ENCODE measurements around the gene FTSJ1.

The FTSJ1 gene

DNA sequence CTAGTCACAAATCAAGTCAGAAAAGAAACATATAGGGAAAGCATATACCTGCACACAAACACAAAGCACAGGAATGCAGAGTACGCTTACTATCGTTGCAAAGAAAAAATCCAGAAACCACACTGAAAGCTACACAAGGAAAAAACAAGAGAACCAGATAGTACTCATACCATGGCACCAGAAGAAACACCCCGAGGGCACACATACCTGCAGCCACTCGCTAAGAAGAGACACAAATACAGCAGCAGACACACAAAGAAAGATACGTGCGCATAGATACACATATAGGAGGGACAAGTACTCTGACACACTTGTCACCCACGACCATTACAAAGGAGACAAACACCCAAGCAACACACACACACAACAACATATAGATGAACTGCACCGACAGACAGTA, 4.5 kb upstream of the FTSJ1 start:
- no peak for DNase-seq

DNA sequence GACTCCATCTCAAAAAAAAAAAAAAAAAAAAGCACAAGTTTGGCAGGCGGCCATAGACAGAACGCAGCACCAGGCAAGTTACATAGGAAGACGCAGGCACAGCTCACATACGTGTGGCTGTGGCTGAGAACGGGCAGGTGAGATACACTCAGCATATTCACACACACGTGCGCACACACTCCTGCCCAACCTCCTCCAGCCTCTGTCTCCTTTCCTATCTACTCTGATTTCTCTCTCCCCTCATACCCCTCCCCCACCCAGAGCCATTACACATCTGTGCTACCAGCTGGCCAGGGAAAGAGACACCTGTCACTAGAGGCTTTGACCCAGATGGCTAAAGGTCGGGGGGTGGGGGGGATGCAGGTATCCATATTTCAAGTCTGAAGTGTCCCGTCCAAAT, 3.8 kb upstream of the FTSJ1 start:
- no peak for DNase-seq

DNA sequence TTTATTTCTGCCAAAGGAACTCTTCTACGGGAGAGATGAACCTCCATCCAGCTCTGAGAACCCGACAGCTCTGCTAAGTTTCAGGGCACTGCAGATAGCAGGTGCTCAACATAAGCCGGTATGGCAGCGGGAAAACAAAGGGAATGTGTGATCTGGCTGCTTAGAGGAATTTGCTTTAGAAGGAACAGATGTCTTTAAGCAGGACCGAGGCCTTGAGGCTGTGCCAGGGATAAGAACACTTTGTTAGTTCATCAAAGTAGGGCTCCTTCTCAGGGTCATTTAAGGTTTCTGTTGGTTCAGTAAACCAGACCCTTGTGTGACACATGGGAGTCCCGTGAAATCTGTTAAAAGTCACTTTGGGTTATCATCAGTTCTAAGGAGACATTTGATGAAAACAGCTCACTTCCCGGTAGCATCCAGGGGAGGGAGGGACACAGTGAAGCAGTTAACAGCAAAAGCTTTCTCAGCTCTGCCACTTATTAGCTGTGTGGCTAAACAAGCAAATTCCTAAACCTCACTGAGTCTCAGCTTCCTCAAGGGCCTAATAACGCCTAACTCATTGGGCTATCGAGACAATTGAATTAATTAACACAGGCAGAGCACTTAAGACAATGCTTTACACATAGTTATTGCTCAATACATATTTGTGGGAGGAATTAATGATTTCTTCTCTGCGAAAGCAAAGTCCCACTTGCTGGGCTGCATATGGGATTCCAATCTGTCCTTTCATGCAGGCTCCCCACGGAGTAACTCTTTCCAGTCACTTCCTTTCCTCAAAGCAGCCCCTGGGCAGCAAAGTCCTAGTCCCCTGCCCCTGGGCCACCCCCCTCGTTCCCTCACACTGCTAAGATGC, 2.9 kb upstream of the FTSJ1 start:
- no peak for DNase-seq

DNA sequence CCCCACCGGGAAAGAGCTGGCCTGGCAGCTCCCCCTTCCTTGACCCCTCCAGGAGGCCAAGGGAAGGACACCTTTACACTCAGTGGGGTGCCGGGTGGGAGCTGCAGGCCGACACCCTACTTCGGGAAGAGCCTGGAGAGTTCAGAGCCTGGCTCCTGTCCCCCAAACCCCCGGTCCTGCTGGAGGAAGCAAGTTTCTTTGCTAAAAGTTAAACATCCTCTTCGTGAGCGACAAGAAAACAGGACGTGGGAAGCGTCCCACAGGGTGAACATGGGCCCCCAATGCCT, 2.4 kb upstream of the FTSJ1 start:
- no peak for DNase-seq

DNA sequence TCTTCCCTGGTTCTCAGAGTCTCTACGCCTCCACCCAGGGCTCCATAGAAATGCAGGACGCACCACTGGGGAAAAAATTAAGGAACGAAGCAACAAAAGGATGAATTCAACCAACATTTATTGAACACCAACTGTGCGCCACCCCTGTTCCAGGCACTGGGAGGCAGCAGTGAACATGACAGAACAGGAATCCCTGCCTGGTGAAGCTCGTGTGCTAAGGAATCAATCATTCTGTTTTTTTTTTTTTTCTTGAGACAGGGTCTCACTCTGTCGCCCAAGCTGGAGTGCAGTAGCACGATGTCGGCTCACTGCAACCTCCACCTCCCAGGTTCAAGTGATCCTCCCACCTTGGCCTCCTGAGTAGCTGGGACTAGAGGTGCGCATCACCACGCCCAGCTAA, 1.9 kb upstream of the FTSJ1 start:
- DNase-seq, result no peak

DNA sequence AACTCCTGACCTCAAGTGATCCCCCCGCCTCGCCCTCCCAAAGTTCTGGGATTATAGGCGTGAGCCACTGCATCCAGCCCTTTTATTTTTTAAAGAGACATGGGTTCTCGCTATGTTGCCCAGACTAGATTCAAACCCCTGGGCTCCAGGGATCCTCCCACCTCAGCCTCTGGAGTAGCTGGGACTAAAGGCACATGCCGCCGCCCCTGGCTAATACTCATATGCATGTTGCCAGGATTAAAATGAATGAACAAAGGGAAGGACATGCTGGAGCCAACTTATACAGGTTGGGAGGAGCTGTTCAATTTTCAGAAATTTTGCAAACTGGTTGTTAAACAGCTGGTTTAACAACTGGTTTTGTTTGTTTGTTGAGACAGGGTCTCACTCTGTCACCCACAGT, 1.4 kb upstream of the FTSJ1 start:
- no peak for DNase-seq

DNA sequence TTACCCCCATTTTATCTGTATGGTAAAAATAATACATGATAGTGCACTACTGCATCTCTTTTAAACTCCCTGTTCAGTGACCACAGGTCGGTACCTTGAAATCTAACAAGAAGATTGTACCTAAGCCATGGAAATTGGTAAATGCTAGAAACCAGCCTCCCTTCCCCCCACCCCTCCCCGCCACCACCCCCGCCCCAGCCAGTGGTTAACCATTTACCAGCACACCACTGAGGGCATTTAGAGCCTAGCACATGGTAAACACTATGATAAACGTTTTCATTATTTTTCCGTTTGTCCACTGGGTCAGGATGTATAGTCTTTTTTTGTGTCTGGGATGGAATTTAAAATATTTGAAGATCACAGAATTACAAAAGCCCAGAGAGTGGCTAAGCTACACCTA, 703 bp upstream of the FTSJ1 start:
- DNase-seq, result no peak

DNA sequence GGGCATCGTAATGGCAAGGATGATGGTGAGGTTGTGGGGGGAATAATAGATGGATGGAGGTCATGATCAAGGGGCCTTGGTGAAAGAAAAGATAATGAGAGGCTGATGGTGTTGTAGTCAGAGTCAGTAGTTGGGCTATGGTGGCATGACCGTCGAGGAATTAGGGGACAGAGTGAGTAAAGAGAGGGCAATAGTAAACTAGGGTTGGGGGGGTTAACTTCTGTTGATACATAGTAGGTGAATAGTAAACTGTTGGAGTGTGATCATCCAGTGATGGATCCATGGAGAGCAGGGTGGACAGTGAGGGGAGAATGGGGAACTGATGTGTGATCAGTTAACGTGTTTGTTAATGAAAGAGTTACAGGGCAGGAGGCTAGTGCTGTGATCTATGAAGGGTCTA, 920 bp downstream of the FTSJ1 start:
- no peak for DNase-seq

DNA sequence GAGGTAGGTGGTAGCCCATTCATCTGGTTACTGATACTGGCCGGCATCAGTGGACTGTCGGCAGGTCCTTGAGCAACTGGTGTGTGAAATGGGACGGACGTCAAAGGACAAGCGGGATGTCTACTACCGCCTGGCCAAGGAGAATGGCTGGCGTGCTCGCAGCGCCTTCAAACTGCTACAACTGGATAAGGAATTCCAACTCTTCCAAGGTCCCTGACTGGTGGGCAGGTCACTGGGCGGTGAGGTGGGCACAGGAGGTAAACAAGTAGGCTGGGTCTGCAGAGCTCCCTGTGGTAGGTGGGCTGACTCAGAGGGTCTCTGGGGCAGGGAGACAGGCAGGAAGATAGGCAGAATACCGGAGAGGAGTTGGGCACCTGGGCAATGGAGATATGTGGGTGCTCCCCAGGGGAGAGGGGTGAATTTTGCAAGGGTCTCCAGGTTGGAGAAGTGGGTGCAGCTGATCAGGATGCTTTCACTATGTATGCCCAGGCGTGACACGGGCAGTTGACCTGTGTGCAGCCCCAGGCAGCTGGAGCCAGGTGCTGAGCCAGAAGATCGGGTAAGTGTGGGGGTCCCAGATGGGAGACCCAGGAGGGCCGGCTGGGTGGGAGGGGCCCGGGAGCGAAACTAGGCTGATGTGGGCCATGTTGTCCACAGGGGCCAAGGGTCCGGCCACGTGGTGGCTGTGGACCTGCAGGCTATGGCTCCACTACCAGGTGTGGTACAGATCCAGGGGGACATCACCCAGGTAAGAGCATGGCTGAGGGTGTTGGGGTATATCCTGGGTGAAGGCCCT, 2.2 kb downstream of the FTSJ1 start:
- DNase-seq, result no peak

DNA sequence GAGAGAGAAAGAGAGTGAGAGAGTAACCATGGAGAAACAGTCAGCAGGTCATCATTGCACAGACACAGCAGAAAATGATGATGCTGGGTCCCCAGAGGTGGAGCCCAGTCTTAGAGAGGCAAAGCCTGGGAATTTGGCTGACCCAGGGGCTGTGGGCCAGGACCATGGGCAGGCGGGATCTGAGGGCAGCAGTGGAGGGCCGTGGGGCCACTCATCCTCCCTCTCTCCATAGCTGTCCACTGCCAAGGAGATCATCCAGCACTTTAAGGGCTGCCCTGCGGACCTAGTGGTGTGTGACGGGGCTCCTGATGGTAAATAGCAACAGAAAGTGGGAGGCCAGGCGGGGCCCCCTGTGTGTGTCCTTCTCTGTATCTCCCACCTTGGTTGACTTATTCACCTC, 2.8 kb downstream of the FTSJ1 start:
- DNase-seq, result no peak

DNA sequence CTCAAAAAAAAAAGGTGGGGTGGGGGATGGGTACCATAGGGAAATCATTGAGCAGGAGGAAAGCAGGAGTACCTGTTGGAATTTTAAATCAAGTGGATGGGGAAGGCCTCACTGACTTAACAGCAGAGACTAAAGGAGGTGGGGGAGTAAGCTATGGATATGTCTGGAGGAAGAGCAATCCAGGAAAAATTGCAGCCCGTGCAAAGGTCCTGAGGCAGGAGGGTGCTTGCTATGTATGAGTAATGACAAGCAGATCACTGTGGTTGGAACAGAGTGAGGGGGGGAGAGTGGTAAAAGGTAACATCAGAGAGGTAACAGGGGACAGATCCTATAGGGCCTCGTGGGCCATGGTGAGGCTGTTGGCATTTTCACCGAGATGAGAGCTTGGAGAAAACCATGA, 4.1 kb downstream of the FTSJ1 start:
- DNase-seq, result no peak

DNA sequence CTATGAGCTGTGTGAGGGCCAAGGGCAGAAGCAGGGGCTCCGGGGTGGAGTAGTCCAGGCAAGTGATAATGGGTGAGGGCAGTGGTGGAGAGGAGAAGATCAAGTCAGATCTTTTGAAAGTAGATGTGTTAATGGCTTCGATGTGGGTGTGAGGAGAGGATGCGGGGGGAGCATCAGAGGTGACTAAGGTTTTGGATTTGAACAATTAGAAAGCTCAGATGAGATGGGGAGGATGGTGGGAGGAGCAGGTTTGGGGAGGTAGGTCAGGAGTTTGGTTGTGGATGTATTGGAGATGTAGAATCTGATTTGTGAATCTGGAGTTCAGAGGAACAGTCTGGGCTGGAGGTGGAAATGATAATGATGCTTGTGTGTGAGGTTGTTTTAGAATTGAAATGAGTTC, 4.6 kb downstream of the FTSJ1 start:
- DNase-seq, result no peak

DNA sequence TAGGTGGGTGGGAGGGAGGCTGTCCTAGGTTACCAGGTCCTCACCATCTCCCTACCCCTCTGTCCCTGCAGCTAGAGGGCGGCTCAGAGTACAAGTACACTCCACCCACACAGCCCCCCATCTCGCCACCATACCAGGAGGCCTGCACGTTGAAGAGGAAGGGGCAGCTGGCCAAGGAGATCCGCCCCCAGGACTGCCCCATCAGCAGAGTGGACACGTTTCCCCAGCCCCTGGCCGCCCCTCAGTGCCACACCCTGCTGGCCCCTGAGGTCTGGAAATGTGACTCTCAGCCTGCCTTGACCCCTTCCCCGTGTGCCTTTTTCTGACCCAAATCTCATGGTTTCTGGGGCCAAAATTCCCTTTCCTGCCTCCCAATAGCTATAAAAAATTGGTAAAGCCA, 6.5 kb downstream of the FTSJ1 start:
- DNase-seq, result no peak

DNA sequence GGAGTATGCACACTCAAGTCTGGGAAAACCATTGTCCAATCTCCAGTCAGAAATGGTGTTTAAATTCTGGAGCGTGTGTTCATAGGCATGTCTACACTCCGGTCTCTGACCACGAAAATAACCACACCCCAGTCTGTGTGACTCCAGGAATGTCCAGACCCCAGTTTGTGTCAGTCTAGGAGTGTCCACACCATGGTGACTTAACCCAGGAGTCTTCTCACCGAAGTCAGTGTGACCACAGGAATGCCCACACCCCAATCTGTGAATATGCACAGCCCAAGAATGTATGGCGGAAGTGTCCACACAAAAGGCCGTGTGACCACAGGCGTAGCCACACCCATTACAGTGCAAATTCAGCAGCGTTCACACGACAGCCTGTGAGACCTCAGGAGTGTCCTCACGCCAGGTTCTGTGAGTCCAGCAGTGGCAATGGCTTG, 11.4 kb downstream of the FTSJ1 start:
- DNase-seq, result no peak

DNA sequence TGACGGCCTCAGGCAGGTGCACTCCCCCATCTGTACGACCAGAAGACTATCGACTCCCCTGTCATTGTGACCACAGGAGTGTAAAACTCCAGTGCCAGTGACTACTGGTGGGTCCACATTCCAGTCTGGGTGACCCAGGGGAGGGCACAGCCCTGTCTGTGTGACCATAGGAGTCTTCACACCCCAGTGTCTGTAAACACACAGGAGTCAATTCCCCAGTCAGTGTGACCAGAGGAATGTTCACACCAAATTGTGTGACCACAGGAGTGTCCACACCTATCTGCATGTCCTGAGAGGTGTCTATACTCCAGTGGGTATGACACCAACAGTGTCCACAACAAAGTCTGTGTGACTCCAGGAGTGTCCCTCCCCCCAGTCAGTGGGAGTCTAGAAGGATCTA, 12.0 kb downstream of the FTSJ1 start:
- no peak for DNase-seq

DNA sequence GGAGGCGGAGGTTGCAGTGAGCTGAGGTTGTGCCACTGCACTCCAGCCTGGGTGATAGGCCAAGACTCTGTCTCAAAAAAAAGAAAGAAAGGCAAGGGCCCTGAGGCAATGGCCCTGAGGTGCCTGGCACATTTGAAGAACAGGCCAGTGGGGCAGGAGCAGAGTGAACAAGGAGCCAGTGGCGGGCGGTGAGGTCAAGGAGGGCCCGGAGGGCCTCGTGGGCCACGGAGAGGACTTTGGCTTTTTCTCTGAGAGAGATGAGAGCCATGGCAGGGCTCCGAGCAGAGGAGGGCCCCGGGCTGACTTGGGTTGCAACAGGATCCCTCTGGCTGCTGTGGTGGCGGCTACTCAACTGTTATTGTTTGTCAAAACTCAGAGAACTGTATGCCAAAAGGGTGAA, 13.3 kb downstream of the FTSJ1 start:
- DNase-seq, result no peak

DNA sequence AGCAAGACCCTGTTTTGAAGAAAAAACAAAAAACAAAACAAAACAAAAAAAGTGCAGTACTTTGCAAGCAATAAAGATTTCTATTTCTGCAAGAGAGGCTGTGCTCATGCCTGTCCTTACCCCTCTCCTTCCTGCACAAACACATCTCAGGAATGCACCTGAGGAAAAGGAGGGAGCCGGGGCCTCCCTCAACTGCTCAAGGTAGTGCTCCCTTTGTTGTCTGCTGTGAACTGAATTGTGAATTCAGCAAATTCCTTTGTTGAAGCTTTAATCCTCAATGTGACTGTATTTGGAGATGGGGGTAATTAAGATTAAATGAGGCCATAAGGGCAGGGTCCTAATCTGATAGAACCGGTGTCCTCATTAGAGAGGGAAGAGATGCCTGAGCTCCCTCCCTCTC, 13.9 kb downstream of the FTSJ1 start:
- no peak for DNase-seq

DNA sequence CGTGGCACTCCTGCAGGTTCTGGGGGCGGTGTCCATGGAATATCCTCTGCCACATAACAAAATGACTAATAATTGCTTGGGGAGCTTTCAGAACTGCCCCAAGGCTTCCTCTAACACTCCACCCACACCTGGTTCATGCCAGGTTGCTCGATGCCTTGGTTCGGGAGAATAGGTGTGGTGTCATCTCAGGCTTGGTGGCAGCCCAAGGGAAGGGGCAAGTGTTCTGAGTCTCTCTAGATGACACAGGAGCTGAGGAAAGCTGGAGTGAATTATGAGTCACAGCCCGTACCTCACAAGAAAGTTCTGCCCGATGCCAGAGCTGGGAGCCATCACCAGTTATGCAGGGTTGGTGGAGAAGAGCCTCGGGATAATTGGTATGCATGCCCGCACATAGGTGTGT, 14.7 kb downstream of the FTSJ1 start:
- no peak for DNase-seq

DNA sequence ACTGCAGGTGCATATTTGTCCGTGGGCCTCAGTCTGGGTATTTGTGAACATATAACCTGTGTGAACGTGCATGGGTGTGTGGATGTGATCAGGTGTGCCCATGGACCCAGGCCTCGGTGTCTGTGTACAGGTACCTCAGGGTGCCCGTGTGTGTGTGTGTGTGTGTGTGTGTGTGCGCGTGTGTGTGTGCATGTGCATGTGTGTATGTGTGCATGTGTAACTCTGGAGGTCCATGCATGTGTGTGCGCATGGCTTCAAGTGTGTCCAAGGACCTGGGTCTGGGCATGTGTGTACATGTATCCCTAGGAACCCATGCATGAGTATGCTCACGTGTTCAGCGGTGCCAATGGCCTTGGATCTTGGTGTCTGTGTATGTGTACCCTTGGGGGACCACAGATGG, 15.8 kb downstream of the FTSJ1 start:
- no peak for DNase-seq

DNA sequence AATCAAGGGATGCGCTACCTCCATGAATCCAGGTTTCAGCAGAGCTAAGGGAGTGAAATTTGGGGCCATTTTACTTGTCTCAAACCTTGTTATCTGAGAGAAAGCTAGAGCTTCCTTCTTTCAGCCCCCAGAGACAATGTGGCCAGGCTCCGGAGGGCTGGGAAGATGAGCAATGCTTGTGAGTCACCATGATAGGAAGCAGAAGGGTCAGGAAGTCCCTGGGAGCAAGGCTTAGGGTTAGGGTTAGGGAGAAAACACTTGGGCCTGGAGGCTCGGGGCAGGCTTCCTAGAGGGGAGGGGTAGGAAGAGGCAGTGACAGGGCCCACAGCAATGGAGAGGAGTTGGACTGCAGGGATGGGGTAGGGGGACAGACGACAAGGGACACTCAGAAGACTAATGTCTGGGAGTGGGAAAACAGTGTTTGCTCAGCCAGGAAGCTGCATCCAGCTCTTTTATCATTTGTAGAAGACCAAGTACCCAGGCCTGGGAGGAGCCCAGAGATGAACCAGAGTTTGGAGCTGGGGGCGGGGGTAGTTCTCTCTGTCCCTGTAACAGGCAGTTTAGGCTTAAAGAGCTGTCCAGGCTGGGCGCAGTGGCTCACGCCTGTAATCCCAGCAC, 16.4 kb downstream of the FTSJ1 start:
- no peak for DNase-seq

DNA sequence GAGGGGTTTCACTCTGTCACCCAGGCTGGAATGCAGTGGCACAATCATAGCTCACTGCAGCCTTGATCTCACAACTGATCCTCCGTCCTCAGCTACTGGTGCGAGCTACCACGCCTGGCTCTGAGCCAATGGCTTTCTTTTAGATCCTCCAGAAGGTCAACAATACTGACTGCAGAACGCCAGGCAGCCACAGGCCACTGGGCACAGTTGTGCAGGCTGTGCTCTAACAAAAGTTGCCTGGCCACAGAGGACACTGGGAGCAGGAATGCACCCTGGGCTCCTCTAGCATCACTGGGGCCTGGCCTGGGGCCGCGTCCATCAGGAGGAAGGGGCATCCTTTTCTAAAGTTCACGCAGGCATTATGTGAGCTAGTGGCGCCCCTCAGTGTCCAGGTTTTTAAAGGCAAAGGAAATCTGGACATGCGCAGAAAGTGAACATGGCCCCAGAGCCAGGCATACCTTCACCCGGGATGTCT, 17.9 kb downstream of the FTSJ1 start:
- DNase-seq, result no peak

DNA sequence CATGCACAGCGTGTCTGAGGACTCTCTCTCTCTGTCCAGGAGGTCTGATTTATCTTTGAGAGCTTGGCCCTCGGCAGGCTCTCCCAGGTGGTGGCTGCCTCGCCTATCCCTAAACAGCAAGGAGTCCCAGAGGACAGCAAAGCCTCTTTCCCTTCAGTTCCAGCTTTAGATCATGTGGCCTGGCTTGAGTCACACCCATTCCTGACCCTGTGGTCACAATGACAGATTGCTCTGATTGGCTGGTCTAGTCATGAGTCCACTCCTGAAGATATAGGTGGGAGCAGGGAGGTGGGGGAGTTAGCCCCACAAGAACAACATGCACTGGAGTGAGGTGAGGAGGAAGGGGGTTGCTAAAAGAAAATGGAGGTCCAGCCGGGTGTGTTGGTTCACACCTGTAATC, 20.7 kb downstream of the FTSJ1 start:
- no peak for DNase-seq

DNA sequence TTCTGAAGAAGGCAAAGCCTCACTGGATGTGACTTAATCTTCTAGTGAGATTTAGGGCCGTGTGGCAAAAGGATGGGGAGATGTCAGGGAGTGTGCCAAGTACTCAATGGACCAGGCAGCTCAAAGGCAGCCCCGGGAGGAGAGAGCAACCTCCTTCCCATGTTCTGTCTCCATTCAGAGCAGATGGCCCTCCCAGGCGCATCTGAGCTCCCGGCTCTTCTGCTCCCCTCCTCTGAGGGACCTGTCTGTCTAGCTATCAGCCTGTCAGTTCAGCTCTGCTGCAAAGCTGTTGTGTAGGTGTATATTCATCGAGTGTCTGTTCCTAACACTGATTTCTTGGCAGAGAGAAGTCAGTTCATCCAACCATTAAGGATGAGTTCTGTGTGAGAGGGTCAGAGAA, 21.9 kb downstream of the FTSJ1 start:
- no peak for DNase-seq

DNA sequence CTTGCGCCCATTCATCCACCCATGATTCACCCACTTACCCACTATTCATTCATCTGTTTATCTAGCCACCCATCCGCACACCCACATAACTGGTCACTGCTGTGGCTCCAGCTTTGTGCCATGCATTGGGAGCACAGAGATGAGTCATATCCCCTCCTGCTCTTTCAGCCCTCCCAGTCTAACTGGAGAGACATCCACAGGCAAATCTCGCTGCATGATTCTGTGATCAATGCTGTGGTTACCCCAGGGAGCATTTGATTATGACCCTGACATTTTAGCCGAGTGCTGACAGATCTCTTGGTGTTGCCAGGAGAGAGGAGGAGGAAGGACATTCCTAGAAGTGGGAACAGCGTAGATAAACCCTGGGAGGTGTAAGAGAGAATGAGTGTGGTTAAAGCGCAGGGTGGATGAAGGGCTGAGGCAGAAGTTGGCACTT, 22.4 kb downstream of the FTSJ1 start:
- DNase-seq, result no peak

All from stimulated activated CD4-positive, alpha-beta T cell treated with anti-CD3 and anti-CD28 coated beads, Interleukin-12 subunit alpha, Interleukin-12 subunit beta, amount 100 ng/mL, for 4 hours (primary cell).